Gastrocnemius medialis (tissue), 4 donors: ENCODE results near the gene SPATA4.

Experiments
- POLR2A ChIP-seq, 2 donors: fragments of 450-650 bp; IDR thresholded peaks; one replicate each; pipeline ENCODE4 v1.6.1; 2017; ENCODE audit warnings: antibody characterized with exemption in 2 of 2, mild to moderate bottlenecking in 2 of 2, moderate library complexity in 2 of 2
- TF ChIP-seq, protein P1 (sequence below), 5 experiments: fragments of 450-650 bp in 3 of 5; fragments of 200-600 bp in 2 of 5; sonication (generic) in 2 of 5; IDR thresholded peaks in 4 of 5; conservative IDR thresholded peaks in 1 of 5; 1 replicate in 4 of 5; 2 replicates in 1 of 5; pipeline ENCODE4 v1.5.1; 2016 to 2019; ENCODE audit warnings: antibody characterized with exemption in 5 of 5, mild to moderate bottlenecking in 3 of 5, moderate library complexity in 3 of 5

DNA sequence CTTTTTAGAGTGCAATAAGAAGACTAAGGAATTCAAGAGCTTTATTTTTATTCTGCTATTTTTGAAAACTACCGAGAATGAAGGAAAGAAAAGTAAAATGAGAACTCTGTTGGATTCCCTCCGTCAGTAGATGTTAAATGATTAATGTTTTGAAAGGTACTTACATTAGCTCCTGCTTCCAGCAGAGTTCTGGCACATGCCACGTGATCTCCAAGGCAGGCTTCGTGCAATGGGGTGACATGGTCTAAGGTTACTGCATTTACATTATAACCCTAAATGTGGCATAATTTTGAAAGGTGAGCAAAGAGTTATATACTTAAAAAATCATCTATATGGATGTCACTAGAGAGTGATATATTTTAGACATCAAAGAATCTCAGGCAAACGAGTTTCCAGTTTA lies 26.8 kb upstream of the SPATA4 start:
- TF ChIP-seq, protein P1, sequence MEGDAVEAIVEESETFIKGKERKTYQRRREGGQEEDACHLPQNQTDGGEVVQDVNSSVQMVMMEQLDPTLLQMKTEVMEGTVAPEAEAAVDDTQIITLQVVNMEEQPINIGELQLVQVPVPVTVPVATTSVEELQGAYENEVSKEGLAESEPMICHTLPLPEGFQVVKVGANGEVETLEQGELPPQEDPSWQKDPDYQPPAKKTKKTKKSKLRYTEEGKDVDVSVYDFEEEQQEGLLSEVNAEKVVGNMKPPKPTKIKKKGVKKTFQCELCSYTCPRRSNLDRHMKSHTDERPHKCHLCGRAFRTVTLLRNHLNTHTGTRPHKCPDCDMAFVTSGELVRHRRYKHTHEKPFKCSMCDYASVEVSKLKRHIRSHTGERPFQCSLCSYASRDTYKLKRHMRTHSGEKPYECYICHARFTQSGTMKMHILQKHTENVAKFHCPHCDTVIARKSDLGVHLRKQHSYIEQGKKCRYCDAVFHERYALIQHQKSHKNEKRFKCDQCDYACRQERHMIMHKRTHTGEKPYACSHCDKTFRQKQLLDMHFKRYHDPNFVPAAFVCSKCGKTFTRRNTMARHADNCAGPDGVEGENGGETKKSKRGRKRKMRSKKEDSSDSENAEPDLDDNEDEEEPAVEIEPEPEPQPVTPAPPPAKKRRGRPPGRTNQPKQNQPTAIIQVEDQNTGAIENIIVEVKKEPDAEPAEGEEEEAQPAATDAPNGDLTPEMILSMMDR (IDR thresholded peaks at IDR 0.05 in 4 of 5, conservative IDR thresholded peaks at IDR 0.05 in 1 of 5) = no peak
- TF ChIP-seq POLR2A (IDR thresholded peaks at IDR 0.05) = no peak
